Measurements from ENCODE around the gene NKX6-1.

Gene NKX6-1

GRCh38 chr4:84477738-84478137 is 21.4 kb downstream of the NKX6-1 start:
- DNase-seq (ENCODE audit: low read depth), result no peak

- no peak for DNase-seq (ENCODE audit: low read depth)
These were observed 25.0 kb downstream of the NKX6-1 start for GRCh38 chr4:84474107-84474506.

GRCh38 chr4:84472154-84472553 is 26.9 kb downstream of the NKX6-1 start:
- no peak for DNase-seq (ENCODE audit: low read depth)

GRCh38 chr4:84470204-84470785 is 28.8 kb downstream of the NKX6-1 start:
- no peak for DNase-seq (ENCODE audit: low read depth)

- no peak for DNase-seq (ENCODE audit: low read depth)
These were observed 31.5 kb downstream of the NKX6-1 start for GRCh38 chr4:84467601-84468000.

GRCh38 chr4:84459783-84460182 is 39.3 kb downstream of the NKX6-1 start:
- DNase-seq (ENCODE audit: low read depth), result no peak

GRCh38 chr4:84456157-84456556 is 42.9 kb downstream of the NKX6-1 start:
- no peak for DNase-seq (ENCODE audit: low read depth)

GRCh38 chr4:84455697-84456096 is 43.4 kb downstream of the NKX6-1 start:
- DNase-seq (ENCODE audit: low read depth), result no peak

- DNase-seq (ENCODE audit: low read depth), result no peak
These were observed 47.5 kb downstream of the NKX6-1 start for GRCh38 chr4:84451546-84451945.

- DNase-seq (ENCODE audit: low read depth), result no peak
These were observed 55.6 kb downstream of the NKX6-1 start for GRCh38 chr4:84443523-84443922.

GRCh38 chr4:84442778-84443177 is 56.3 kb downstream of the NKX6-1 start:
- no peak for DNase-seq (ENCODE audit: low read depth)
